Keratinocyte (primary cell): ENCODE results near the gene PIGQ.

Experiments used
- EZH2 ChIP-seq: IDR thresholded peaks from one replicate; pipeline ENCODE4 v1.6.1; 2012; ENCODE audit warnings: inconsistent platforms, mild to moderate bottlenecking, low read length, moderate library complexity
- TF ChIP-seq, protein P1 (sequence below), 3 experiments: IDR thresholded peaks in 1 of 3; conservative IDR thresholded peaks in 1 of 3; optimal IDR thresholded peaks in 1 of 3; 2 replicates in 2 of 3; 3 replicates in 1 of 3; pipeline versions ENCODE3 to v1.5.1; 2011; ENCODE audit warnings: low read length in 3 of 3, mild to moderate bottlenecking in 3 of 3, moderate library complexity in 2 of 3, control low read depth in 1 of 3, inconsistent platforms in 1 of 3; ENCODE audit not compliant: insufficient read depth in 2 of 3; ENCODE audit errors: extremely low read depth in 1 of 3

DNA sequence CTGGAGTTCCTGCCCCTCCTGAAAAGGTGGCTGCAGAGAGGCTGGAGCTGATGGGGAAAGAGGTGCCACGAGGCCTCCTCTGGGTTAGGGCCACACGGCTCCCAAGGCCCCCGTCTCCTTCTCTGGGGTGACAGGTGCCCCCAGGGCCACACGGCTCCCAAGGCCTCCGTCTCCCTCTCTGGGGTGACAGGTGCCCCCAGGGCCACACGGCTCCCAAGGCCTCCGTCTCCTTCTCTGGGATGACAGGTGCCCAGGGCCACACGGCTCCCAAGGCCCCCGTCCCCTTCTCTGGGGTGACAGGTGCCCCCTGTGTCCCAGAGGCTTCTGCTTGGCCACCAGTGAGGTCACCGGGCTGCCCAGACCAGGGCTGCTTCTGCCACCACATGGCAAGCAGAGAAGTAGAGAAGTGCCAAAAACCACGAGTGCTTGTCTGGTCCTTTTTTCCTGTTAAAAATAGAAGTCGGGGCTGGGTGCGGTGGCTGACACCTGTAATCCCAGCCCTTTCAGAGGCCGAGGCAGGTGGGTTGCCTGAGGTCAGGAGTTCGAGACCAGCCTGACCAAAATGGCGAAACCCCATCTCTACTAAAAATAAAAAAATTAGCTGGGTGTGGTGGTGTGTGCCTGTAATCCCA lies 38.2 kb upstream of the PIGQ start:
- TF ChIP-seq, protein P1, sequence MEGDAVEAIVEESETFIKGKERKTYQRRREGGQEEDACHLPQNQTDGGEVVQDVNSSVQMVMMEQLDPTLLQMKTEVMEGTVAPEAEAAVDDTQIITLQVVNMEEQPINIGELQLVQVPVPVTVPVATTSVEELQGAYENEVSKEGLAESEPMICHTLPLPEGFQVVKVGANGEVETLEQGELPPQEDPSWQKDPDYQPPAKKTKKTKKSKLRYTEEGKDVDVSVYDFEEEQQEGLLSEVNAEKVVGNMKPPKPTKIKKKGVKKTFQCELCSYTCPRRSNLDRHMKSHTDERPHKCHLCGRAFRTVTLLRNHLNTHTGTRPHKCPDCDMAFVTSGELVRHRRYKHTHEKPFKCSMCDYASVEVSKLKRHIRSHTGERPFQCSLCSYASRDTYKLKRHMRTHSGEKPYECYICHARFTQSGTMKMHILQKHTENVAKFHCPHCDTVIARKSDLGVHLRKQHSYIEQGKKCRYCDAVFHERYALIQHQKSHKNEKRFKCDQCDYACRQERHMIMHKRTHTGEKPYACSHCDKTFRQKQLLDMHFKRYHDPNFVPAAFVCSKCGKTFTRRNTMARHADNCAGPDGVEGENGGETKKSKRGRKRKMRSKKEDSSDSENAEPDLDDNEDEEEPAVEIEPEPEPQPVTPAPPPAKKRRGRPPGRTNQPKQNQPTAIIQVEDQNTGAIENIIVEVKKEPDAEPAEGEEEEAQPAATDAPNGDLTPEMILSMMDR (optimal IDR thresholded peaks at IDR 0.05 in 1 of 3, IDR thresholded peaks at IDR 0.05 in 1 of 3, conservative IDR thresholded peaks at IDR 0.05 in 1 of 3; ENCODE audit: extremely low read depth in 1 of 3, insufficient read depth in 2 of 3, low read length in 3 of 3): no peak
- no peak for TF ChIP-seq EZH2
